Natural killer cell (primary cell): ENCODE data around the gene FOXE1. TPM values are rescaled to one million over a fixed set of nuclear protein-coding genes. Genes with fewer than 3 reads are reported as not detected.

Experiments used
- ATAC-seq, 3 donors: fragments of 150-1000 bp in 2 of 3; fragments of 200-7000 bp in 1 of 3; cut with Tn5 transposase; 1 replicate in 1 of 3; 2 replicates in 2 of 3; pipeline ENCODE4 v1.10.0; 2021; ENCODE audit warnings: mild to moderate bottlenecking in 2 of 3, moderate library complexity in 2 of 3
- DNase-seq, 2 donors: peaks; one replicate each; pipeline versions ENCODE4 v3.0.0 to v3.0.0-alpha.2; 2013 to 2021; ENCODE audit warnings: mixed read lengths in 1 of 2
- H3K27ac ChIP-seq: one replicate; pipeline ENCODE4 v1.5.1; 2013; ENCODE audit warnings: mild to moderate bottlenecking, low read length
- H3K27me3 ChIP-seq: one replicate; pipeline ENCODE4 v1.6.1; 2013; ENCODE audit warnings: low read length; ENCODE audit not compliant: control insufficient read depth, insufficient read depth
- H3K36me3 ChIP-seq: one replicate; pipeline ENCODE4 v1.6.1; 2013; ENCODE audit warnings: low read length; ENCODE audit not compliant: control insufficient read depth, insufficient read depth
- H3K4me1 ChIP-seq: one replicate; pipeline ENCODE4 v1.6.1; 2013; ENCODE audit warnings: low read length; ENCODE audit not compliant: control insufficient read depth, insufficient read depth
- H3K4me3 ChIP-seq: one replicate; pipeline ENCODE4 v1.5.1; 2013; ENCODE audit warnings: low read length
- H3K9me3 ChIP-seq: one replicate; pipeline ENCODE4 v1.6.1; 2013; ENCODE audit warnings: low read length; ENCODE audit not compliant: control insufficient read depth, insufficient read depth
- H3K27ac Mint-ChIP-seq, 2 donors: one replicate each; pipeline ENCODE4 v1.8.0; 2022; ENCODE audit warnings: mild to moderate bottlenecking in 2 of 2, mixed read lengths in 2 of 2, moderate library complexity in 1 of 2
- H3K27me3 Mint-ChIP-seq, 2 donors: one replicate each; pipeline ENCODE4 v1.8.0; 2022; ENCODE audit warnings: low read depth in 2 of 2, mixed read lengths in 2 of 2
- H3K36me3 Mint-ChIP-seq: one replicate; pipeline ENCODE4 v1.8.0; 2022; ENCODE audit warnings: mixed read lengths
- H3K4me1 Mint-ChIP-seq, 2 donors: one replicate each; pipeline ENCODE4 v1.8.0; 2022; ENCODE audit warnings: mixed read lengths in 2 of 2
- H3K4me3 Mint-ChIP-seq: one replicate; pipeline ENCODE4 v1.8.0; 2022; ENCODE audit warnings: mild to moderate bottlenecking, moderate library complexity, mixed read lengths
- H3K9me3 Mint-ChIP-seq, 2 donors: one replicate each; pipeline ENCODE4 v1.8.0; 2022; ENCODE audit warnings: mixed read lengths in 2 of 2
- CTCF ChIP-seq: fragments of 200-600 bp; IDR thresholded peaks from one replicate; pipeline ENCODE4 v1.8.0; 2022; ENCODE audit warnings: antibody characterized with exemption
- whole genome bisulfite sequencing: methylation state at CpG from one replicate; pipeline ENCODE4 v1.1.7; 2013; ENCODE audit warnings: missing lambda C conversion rate; ENCODE audit not compliant: insufficient coverage; 5-methylcytosine and 5-hydroxymethylcytosine counted together
- intact Hi-C: fragments of 100-400 bp; cut with micrococcal nuclease; formaldehyde crosslinking; loops from one replicate; pipeline ENCODE4 v1.14.2; 2022
- total RNA-seq, 4 donors: library from RNA; stranded (reverse); fragments of 120-200 nt in 1 of 4; gene quantifications; one replicate each; pipeline versions ENCODE4 v1.2.3 to v1.2.4, GENCODE V29; 2013 to 2022

The FOXE1 gene
- total RNA-seq, 3 donors from 2014 or later (not counting 1 experiment from before 2014, with no cell fraction given), result not detected

- no peak for ATAC-seq
- Mint-ChIP-seq H3K36me3 (no peaks in the 10 kb centered on the region), H3K9me3 (no peaks in the 10 kb centered on the region), H3K27ac (no peak overlapping the region), H3K27me3 (no peaks in the 10 kb centered on the region), H3K4me1 (no peaks in the 10 kb centered on the region), H3K4me3 (no peak overlapping the region)
- Histone ChIP-seq H3K27me3 (no peaks in the 10 kb centered on the region), H3K9me3 (no peaks in the 10 kb centered on the region), H3K4me3 (no peak overlapping the region), H3K4me1 (no peaks in the 10 kb centered on the region), H3K36me3 (peaks cover 2% of the 10 kb centered on the region), H3K27ac (no peak overlapping the region)
- intact Hi-C loops, result no loop called here
- WGBS, result 82% methylated on average over 2 of the region's 2 CpGs
- TF ChIP-seq CTCF, result no peak
- DNase-seq, result no peak
These were observed 39.4 kb downstream of the FOXE1 start for GRCh38 chr9:97892421-97892820.

GRCh38 chr9:97895211-97895610 is 42.2 kb downstream of the FOXE1 start:
- no peak overlapping the region for H3K27ac Mint-ChIP-seq
- Histone ChIP-seq H3K4me3 (no peak overlapping the region), H3K27me3 (no peaks in the 10 kb centered on the region), H3K36me3 (peaks cover 4% of the 10 kb centered on the region), H3K27ac (no peak overlapping the region), H3K9me3 (no peaks in the 10 kb centered on the region), H3K4me1 (no peaks in the 10 kb centered on the region)
- H3K4me1 Mint-ChIP-seq, result no peaks in the 10 kb centered on the region
- ATAC-seq, result no peak
- H3K4me3 Mint-ChIP-seq, result no peak overlapping the region
- no peaks in the 10 kb centered on the region for H3K9me3 Mint-ChIP-seq
- DNase-seq, result no peak
- intact Hi-C loops, result no loop called here
- 100% methylated on average over 1 of the region's 1 CpG for WGBS
- H3K36me3 Mint-ChIP-seq, result no peaks in the 10 kb centered on the region
- no peaks in the 10 kb centered on the region for H3K27me3 Mint-ChIP-seq
- no peak for TF ChIP-seq CTCF

- DNase-seq, result peak in 1 of 2 donors; percentile 33
- no peaks in the 10 kb centered on the region for H3K9me3 Mint-ChIP-seq
- no peak overlapping the region for H3K4me3 Mint-ChIP-seq
- peaks cover 4% of the 10 kb centered on the region for H3K36me3 ChIP-seq
- 97% methylated on average over 6 of the region's 6 CpGs for WGBS
- H3K36me3 Mint-ChIP-seq, result no peaks in the 10 kb centered on the region
- H3K4me1 ChIP-seq, result no peaks in the 10 kb centered on the region
- peak in 1 of 3 donors; percentile 40 for ATAC-seq
- H3K27ac ChIP-seq, result no peak overlapping the region
- no peaks in the 10 kb centered on the region for H3K27me3 Mint-ChIP-seq
- no peak overlapping the region for H3K27ac Mint-ChIP-seq
- no peaks in the 10 kb centered on the region for H3K9me3 ChIP-seq
- no peak for TF ChIP-seq CTCF
- no peaks in the 10 kb centered on the region for H3K27me3 ChIP-seq
- intact Hi-C loops, result no loop called here
- no peak overlapping the region for H3K4me3 ChIP-seq
- peaks cover 1 to 2% of the 10 kb centered on the region in 2 donors for H3K4me1 Mint-ChIP-seq
These were observed 42.8 kb downstream of the FOXE1 start for GRCh38 chr9:97895695-97896332.
